EH (cell line): Measurements from ENCODE around the gene HDHD5.

Experiments used
- DNase-seq: peaks from one replicate; pipeline ENCODE4 v3.0.0-alpha.2; 2015; ENCODE audit warnings: low read depth

Gene HDHD5

DNA sequence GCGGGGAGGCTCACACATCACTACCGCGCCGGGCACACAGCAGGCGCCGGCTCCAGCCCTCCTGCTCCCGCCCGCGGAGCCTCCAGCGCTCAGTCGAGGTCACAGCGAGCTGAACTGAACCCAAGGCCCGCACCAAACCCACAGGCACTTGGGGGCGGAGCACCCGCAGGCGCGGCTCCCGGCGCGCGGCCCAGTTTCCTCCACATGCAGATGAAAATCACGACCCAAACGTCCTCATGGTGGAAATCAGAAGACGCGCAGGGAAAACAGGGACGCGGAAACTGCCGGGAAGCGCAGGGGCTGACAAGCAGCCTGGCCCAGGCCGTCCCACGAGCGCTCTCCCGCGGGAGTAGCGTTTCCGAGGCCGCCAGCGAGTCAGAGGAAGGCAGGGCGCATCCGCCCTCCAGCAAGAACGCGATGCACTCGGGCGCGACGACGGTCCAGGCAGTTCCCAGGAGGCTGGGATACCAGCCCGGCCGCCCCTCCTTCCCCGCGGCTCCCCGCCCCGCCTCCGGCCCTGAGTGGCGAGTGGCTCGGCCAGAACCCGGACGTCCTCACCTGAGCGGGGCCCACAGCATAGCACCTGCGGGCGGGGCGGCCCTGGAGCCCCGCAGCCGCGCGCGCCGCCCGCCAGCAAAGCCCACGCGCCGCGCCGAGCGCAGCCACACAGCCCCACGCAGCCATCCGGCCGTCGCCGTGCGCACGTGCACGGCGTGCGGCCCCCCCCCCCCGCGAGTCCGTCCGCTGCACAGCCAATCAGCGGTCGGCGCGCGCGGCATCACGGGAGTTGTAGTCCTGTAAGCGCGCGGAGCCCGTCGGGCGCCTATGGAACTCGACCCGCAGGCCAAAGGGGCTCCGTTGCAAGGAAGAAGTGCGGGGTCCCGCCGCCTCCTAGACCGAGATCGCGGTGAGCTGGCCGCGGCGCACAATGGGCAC is at the start of gene HDHD5:
HDHD5 (minus strand) TSS at position 710 of the 936 bp plus-strand sequence; CDS start at position 684, 26 bp downstream.
- peak; percentile 91 for DNase-seq

DNA sequence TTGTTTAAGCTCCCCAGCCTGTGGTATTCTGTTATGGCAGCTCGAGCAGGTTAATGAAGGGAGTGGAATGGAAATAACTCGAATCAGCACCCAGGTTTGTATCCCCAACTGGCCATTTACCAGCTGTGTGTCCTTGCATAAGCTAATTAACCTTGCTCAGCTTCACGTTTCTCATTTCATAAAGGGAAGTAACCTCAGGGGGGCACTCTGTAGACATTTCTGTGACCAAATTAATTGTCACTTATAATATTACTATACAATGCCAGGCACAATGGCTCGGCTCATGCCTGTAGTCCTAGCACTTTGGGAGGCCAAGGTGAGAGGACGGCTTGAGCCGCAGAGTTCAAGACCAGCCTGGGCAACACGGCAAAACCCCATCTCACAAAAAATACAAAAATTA is 46.4 kb upstream of the HDHD5 start:
- DNase-seq: no peak

DNA sequence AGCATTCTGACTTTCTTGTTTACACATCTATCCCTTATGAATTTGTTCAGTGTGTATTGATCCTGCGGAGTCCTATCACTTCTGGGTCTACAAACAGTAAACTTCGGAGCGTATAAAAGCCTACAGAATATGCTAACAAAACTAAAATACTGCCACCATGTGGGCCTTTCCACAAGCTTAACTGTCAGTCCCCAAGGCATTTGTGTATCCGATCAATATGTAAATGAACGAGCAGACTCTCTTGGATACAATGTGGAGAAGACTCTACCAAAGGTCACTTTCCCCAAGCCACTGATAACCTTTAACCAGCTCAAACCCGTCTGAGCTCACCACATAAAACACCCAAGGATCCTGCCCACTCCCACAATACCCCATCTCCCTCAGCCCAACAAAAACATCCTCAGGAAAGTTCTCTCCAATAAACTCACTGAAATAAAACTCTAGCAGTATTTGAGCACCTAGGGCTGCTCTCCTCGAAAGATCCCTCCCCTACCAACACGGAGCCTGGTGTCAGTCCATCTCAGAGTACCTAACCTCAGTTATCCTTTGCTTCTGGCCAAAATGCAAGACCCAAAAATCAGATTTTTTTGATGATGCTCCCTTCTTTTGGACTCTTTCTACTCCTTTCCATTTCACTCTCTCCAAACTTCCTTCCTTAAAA is 42.3 kb upstream of the HDHD5 start:
- DNase-seq: no peak

GRCh38 chr22:17199003-17199731 is 40.1 kb upstream of the HDHD5 start:
- peak; percentile 78 for DNase-seq

GRCh38 chr22:17198170-17199002 is 39.3 kb upstream of the HDHD5 start:
- no peak for DNase-seq

DNA sequence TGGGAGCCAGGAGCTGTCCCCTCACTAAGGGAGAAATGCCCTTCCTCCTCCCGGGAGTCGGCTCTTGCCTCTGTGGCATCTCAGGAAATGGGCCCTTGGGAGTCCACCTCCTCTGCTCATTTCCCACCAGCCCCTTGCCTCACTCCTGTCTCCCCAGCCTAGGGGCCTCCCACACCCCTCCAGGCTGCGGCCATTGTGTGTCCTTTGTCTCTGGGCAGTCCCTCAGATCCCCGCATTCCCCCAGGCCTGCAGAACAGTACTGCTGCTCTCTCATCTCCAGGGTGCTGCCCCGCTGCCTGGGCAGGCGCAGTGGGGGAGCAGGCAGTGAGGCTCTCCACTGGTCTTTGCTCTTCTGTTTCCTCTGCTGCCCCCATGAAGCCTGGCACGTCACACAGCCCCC is 35.1 kb upstream of the HDHD5 start:
- no peak for DNase-seq

GRCh38 chr22:17192186-17192585 is 33.1 kb upstream of the HDHD5 start:
- DNase-seq: no peak

DNA sequence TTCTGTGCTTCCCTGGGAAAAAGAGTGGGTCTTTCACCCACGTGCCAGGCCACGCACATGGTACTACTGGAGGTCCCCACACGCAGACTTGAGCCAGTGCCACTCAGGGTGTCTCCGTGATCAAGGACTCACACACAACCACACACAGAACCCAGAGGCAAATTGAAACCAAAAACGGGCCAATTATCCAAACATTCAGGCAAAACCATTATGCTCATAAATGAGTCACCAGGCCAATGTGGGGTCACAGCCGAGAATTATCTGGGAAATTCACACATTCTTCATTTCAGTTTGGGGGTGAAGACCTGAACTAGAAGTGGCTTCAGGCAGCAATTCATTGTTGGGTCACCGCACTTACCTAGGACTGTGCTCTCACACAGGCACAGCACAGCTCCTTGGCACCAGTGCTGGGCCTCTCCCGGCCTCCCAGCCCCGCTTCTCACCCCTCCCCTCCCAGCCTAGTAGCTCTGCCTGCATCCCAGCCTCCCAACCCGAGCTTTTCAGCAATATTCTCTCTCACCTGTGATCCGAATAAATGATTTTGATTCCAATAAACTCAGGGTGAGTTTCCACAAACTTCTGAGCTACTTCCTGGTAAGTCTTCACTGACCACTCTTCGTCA is 32.2 kb upstream of the HDHD5 start:
- peak; percentile 84 for DNase-seq

DNA sequence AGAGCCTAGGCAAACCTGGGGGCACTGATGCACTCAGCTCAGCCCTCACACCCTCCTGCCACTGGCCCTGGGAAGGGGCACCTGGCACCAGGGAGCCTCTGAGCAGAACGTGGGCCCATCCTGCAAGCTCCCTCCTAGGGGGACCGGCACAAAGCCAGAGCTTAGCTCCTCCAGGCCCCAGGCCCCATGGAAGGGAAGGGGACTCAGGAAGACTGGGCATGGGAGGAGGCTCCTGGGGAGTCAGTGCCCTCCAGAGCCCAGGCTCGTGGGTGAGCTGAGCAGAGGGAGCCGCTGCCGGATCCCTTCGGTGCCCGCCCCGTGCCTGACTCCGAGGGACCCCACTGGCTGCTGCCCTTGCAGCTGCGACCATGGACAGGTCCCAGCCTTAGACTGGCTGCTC is 31.6 kb upstream of the HDHD5 start:
- no peak for DNase-seq

DNA sequence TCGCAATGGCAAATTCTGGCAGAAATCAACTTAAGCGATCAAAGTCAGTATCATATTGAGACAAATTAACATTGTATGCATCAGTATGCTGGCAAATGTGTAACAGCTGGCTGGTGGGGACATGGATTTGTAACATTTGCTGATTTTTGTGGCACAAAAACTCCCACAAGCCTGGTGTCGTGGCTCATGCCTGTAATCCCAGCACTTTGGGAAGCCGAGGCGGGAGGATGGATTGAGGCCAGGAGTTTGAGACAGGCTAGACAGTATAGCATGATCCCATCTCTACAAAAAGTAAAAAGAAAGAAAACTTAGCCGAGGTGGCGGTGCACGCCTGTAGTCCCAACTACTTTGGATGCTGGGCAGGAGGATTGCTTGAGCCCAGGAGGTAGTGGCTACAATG is 17.6 kb upstream of the HDHD5 start:
- no peak for DNase-seq

GRCh38 chr22:17172029-17172833 is 13.2 kb upstream of the HDHD5 start:
- DNase-seq: no peak

- peak; percentile 92 for DNase-seq
Measured at GRCh38 chr22:17171153-17172028, 12.3 kb upstream of the HDHD5 start.

DNA sequence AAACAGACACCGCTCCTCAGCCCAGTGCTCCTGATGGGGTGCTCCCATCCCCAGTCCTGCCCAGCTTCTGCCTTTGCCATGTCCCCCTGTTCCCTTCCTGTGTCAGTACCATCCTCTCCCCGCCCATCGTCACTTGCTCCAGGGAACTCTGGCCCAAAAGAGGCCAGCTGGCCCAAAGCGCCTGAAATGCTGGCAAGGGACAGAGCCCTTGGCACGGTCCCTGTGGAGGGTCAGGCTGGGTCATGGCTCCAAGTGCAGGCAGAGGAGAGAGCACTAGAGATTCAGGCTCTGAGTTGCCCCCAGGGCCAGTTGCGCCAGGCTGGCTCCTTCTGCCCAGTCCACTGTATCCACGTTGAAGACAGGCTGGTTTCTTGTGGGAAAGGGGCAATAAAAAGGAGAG is 8.4 kb upstream of the HDHD5 start:
- DNase-seq: no peak

- DNase-seq: no peak
Measured at GRCh38 chr22:17164392-17165024, 5.4 kb upstream of the HDHD5 start.

- no peak for DNase-seq
Measured at GRCh38 chr22:17162731-17163130, 3.7 kb upstream of the HDHD5 start.

DNA sequence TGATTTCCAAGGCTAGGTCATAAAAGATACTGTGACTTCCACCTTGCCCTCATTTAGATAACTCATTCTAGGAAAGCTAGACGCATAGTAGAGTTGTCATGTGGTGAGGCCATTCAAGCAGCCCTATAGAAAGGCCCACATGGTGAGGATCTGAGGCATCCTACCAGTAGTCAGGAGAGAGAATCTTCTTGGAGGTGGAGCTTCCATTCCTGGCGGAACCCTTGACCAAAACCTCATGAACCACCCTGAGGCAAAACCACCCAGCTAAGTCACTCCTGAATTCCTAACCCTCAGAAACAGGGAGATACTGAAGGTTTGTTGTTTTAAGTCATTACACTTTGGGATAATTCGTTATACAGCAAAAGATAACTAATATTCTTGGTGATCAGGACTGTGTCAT is 2.9 kb upstream of the HDHD5 start:
- DNase-seq: peak; percentile 32

DNA sequence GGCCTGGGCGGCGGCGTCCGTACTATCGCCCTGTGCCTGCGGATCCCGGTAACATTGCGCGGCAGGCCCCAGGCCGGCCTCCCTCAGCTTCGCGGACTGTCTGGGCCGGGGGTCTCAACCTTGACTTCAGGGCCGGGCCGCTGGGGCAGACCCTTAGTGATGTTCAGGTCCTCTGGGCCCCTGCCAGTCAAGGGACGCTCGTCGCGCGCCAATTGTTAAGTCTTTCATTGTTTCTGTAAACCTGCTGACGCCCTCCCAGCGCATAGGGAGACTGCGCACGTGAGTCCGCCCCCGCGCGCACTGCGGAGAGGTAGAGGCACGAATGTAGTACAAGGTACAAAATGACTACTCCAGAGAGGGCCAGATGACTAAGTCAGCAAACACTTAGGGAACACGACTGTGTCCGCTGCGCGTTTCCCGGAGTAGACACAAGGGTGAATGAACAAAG is 451 bp upstream of the HDHD5 start:
- peak; percentile 55 for DNase-seq

DNA sequence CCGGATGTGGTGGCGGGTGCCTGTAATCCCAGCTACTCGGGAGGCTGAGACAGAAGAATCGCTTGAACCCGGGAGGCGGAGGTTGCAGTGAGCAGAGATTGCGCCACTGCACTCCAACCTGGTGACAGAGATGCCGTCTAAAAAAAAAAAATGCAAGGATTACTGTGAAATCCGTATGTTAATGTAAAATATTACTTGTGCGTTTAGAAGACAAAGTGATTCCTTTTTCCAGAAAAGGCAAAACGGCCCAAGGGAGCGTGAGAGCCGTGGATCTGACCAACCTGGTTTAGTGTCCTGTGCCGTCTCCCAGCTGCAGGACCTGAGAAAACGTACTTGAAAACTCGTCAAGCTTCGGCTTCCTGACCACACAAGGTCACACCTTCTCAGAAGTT is 905 bp downstream of the HDHD5 start:
- no peak for DNase-seq

- no peak for DNase-seq
Measured at GRCh38 chr22:17157714-17158113, 1.4 kb downstream of the HDHD5 start.
